SK-N-SH treated with all-trans-retinoic acid at 6 μM for 48 hours (cell line): ENCODE measurements around the gene IKZF3.
A peak's percentile ranks its signal among the peaks of the same experiment; 100 is the strongest.

ENCODE experiments used
- ATAC-seq: fragments of 200-7000 bp; cut with Tn5 transposase; 3 replicates; pipeline ENCODE4 v1.9.1; 2020; ENCODE audit warnings: mild to moderate bottlenecking, moderate library complexity
- ARNTL ChIP-seq: fragments of 450-650 bp; formaldehyde crosslinking; IDR thresholded peaks from 2 replicates; pipeline ENCODE4 v1.5.0; 2020; ENCODE audit warnings: low read depth, mild to moderate bottlenecking, moderate library complexity, borderline replicate concordance
- BACH2 ChIP-seq: fragments of 250-450 bp; sonication (Bioruptor Pico); IDR thresholded peaks from 2 replicates; pipeline ENCODE4 v1.9.0; 2021; ENCODE audit warnings: mild to moderate bottlenecking, borderline replicate concordance
- CSDC2 ChIP-seq: fragments of 250-450 bp; sonication (Bioruptor Pico); IDR thresholded peaks from 2 replicates; pipeline ENCODE4 v1.5.0; 2020; ENCODE audit warnings: mild to moderate bottlenecking, moderate library complexity
- ESRRG ChIP-seq: fragments of 250-450 bp; sonication (Bioruptor Pico); IDR thresholded peaks from 2 replicates; pipeline ENCODE4 v1.6.1; 2021; ENCODE audit warnings: mild to moderate bottlenecking
- GLIS3 ChIP-seq: fragments of 250-450 bp; sonication (Bioruptor Pico); IDR thresholded peaks from 2 replicates; pipeline ENCODE4 v1.5.0; 2020; ENCODE audit warnings: mild to moderate bottlenecking, moderate library complexity
- ISL1 ChIP-seq: fragments of 250-450 bp; sonication (Bioruptor Pico); IDR thresholded peaks from 2 replicates; pipeline ENCODE4 v2.1.2; 2022; ENCODE audit warnings: mild to moderate bottlenecking, moderate library complexity
- OSR1 ChIP-seq: fragments of 250-450 bp; sonication (Bioruptor Pico); IDR thresholded peaks from 2 replicates; pipeline ENCODE4 v1.8.0; 2022; ENCODE audit warnings: moderate library complexity, mild to moderate bottlenecking, inconsistent platforms
- PPARA ChIP-seq: fragments of 250-450 bp; sonication (Bioruptor Pico); IDR thresholded peaks from 2 replicates; pipeline ENCODE4 v1.5.0; 2020; ENCODE audit warnings: mild to moderate bottlenecking, borderline replicate concordance
- RARB ChIP-seq: fragments of 250-450 bp; sonication (Bioruptor Pico); IDR thresholded peaks from 2 replicates; pipeline ENCODE4 v1.8.0; 2021; ENCODE audit warnings: mild to moderate bottlenecking, moderate library complexity
- SNAI2 ChIP-seq: fragments of 250-450 bp; sonication (Bioruptor Pico); IDR thresholded peaks from 2 replicates; pipeline ENCODE4 v1.5.0; 2020; ENCODE audit warnings: mild to moderate bottlenecking, moderate library complexity
- TCF4 ChIP-seq: fragments of 250-450 bp; sonication (Bioruptor Pico); IDR thresholded peaks from 2 replicates; pipeline ENCODE4 v1.8.0; 2021; ENCODE audit warnings: mild to moderate bottlenecking, moderate library complexity, borderline replicate concordance
- TOX ChIP-seq: fragments of 250-450 bp; sonication (Bioruptor Pico); IDR thresholded peaks from 2 replicates; pipeline ENCODE4 v1.8.0; 2021; ENCODE audit warnings: mild to moderate bottlenecking, moderate library complexity, borderline replicate concordance
- ZC3H10 ChIP-seq: fragments of 250-450 bp; sonication (Bioruptor Pico); IDR thresholded peaks from 2 replicates; pipeline ENCODE4 v1.5.1; 2021; ENCODE audit warnings: mild to moderate bottlenecking, moderate library complexity
- ZFP3 ChIP-seq: fragments of 250-450 bp; sonication (Bioruptor Pico); IDR thresholded peaks from 2 replicates; pipeline ENCODE4 v1.5.0; 2020; ENCODE audit warnings: mild to moderate bottlenecking, moderate library complexity
- ZFP30 ChIP-seq: fragments of 450-650 bp; formaldehyde crosslinking; IDR thresholded peaks from 2 replicates; pipeline ENCODE4 v1.5.0; 2022; ENCODE audit warnings: mild to moderate bottlenecking, moderate library complexity
- ZNF565 ChIP-seq: fragments of 450-650 bp; formaldehyde crosslinking; conservative IDR thresholded peaks from 2 replicates; pipeline ENCODE4 v1.5.0; 2020; ENCODE audit warnings: low read depth, mild to moderate bottlenecking, moderate library complexity
- ZNF70 ChIP-seq: fragments of 450-650 bp; formaldehyde crosslinking; IDR thresholded peaks from 2 replicates; pipeline ENCODE4 v1.5.0; 2020; ENCODE audit warnings: mild to moderate bottlenecking, moderate library complexity
- ZNF8 ChIP-seq: fragments of 450-650 bp; formaldehyde crosslinking; IDR thresholded peaks from 2 replicates; pipeline ENCODE4 v1.5.0; 2020; ENCODE audit warnings: mild to moderate bottlenecking, moderate library complexity
- TF ChIP-seq, protein P1 (sequence below): fragments of 250-450 bp; sonication (Bioruptor Pico); IDR thresholded peaks from 2 replicates; pipeline ENCODE4 v1.5.1; 2021; ENCODE audit warnings: mild to moderate bottlenecking, moderate library complexity
- TF ChIP-seq, protein P2 (sequence below): fragments of 250-450 bp; sonication (Bioruptor Pico); IDR thresholded peaks from 2 replicates; pipeline ENCODE4 v1.8.0; 2021; ENCODE audit warnings: low read depth, mild to moderate bottlenecking, moderate library complexity, borderline replicate concordance
- TF ChIP-seq, protein P3 (sequence below): fragments of 250-450 bp; sonication (Bioruptor Pico); IDR thresholded peaks from 2 replicates; pipeline ENCODE4 v1.8.0; 2020; ENCODE audit warnings: mild to moderate bottlenecking, moderate library complexity, borderline replicate concordance
- TF ChIP-seq, protein P4 (sequence below): fragments of 250-450 bp; sonication (Bioruptor Pico); IDR thresholded peaks from 2 replicates; pipeline ENCODE4 v1.5.0; 2020; ENCODE audit warnings: mild to moderate bottlenecking, moderate library complexity
- TF ChIP-seq, protein P5 (sequence below): fragments of 250-450 bp; sonication (Bioruptor Pico); IDR thresholded peaks from 2 replicates; pipeline ENCODE4 v1.5.1; 2020; ENCODE audit warnings: low read depth, mild to moderate bottlenecking, moderate library complexity

IKZF3 gene

DNA sequence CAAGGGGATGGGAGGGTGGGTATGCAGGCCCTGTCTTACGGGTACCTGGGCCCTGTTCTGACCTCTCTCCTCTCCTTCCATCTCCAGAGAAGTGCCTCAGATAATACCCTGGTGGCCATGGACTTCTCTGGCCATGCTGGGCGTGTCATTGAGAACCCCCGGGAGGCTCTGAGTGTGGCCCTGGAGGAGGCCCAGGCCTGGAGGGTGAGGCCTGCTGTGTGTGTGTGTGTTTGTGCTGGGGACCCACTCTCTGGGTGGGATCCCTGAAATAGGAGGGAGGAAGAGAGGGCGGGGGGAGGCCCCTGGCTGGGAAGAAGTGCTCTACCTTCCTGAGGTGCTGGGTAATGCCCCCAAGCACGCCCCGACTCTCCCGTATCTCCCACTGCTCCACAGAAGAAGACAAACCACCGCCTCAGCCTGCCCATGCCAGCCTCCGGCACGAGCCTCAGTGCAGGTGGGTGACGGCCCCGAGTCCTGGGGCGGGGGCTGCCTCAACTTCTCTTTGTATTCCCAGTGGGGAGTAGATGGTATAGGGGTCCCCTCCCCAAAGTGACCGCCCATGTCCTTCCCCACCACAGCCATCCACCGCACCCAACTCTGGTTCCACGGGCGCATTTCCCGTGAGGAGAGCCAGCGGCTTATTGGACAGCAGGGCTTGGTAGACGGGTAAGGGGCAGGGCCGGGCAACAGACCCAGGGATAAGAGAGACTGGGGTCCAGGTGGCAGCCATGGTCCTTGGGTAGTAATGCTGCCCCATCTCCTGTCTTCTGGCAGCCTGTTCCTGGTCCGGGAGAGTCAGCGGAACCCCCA is 118.6 kb downstream of the IKZF3 start (continued):
- TF ChIP-seq TCF4 (CRISPR knock-in tag) (no peak), RARB (CRISPR knock-in tag) (no peak), ZNF70 (CRISPR knock-in tag) (no peak), ARNTL (CRISPR knock-in tag) (no peak), ZC3H10 (CRISPR knock-in tag) (no peak)
- TF ChIP-seq, protein P1, sequence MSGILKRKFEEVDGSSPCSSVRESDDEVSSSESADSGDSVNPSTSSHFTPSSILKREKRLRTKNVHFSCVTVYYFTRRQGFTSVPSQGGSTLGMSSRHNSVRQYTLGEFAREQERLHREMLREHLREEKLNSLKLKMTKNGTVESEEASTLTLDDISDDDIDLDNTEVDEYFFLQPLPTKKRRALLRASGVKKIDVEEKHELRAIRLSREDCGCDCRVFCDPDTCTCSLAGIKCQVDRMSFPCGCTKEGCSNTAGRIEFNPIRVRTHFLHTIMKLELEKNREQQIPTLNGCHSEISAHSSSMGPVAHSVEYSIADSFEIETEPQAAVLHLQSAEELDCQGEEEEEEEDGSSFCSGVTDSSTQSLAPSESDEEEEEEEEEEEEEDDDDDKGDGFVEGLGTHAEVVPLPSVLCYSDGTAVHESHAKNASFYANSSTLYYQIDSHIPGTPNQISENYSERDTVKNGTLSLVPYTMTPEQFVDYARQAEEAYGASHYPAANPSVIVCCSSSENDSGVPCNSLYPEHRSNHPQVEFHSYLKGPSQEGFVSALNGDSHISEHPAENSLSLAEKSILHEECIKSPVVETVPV (CRISPR knock-in tag) = no peak
- TF ChIP-seq, protein P2, sequence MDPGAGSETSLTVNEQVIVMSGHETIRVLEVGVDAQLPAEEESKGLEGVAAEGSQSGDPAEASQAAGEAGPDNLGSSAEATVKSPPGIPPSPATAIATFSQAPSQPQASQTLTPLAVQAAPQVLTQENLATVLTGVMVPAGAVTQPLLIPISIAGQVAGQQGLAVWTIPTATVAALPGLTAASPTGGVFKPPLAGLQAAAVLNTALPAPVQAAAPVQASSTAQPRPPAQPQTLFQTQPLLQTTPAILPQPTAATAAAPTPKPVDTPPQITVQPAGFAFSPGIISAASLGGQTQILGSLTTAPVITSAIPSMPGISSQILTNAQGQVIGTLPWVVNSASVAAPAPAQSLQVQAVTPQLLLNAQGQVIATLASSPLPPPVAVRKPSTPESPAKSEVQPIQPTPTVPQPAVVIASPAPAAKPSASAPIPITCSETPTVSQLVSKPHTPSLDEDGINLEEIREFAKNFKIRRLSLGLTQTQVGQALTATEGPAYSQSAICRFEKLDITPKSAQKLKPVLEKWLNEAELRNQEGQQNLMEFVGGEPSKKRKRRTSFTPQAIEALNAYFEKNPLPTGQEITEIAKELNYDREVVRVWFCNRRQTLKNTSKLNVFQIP (CRISPR knock-in tag) = no peak

DNA sequence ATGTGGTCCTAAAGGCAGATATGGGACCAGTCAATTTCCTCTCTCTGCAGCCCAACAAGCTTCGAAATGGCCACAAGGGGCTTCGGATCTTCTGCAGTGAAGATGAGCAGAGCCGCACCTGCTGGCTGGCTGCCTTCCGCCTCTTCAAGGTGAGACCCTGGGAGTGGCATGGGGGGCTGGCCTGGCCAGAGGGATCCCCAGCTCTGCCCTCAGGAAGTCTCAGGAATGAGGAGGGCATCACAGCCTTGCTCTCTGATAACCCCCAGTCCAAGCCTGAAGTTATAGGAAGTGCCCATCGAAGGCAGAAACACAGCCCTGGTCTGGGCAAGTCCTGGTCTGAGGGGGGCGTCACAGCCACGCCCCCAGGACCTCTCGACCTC is 119.3 kb downstream of the IKZF3 start:
- TF ChIP-seq ZFP30 (CRISPR knock-in tag) = no peak
- TF ChIP-seq ZFP3 = no peak
- no peak for TF ChIP-seq OSR1 (CRISPR knock-in tag)
- no peak for TF ChIP-seq ZNF8 (CRISPR knock-in tag)
- no peak for TF ChIP-seq GLIS3
- TF ChIP-seq ARNTL (CRISPR knock-in tag) = no peak
- TF ChIP-seq, protein P3, sequence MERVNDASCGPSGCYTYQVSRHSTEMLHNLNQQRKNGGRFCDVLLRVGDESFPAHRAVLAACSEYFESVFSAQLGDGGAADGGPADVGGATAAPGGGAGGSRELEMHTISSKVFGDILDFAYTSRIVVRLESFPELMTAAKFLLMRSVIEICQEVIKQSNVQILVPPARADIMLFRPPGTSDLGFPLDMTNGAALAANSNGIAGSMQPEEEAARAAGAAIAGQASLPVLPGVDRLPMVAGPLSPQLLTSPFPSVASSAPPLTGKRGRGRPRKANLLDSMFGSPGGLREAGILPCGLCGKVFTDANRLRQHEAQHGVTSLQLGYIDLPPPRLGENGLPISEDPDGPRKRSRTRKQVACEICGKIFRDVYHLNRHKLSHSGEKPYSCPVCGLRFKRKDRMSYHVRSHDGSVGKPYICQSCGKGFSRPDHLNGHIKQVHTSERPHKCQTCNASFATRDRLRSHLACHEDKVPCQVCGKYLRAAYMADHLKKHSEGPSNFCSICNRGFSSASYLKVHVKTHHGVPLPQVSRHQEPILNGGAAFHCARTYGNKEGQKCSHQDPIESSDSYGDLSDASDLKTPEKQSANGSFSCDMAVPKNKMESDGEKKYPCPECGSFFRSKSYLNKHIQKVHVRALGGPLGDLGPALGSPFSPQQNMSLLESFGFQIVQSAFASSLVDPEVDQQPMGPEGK (CRISPR knock-in tag) = no peak
- no peak for TF ChIP-seq RARB (CRISPR knock-in tag)
- TF ChIP-seq PPARA (CRISPR knock-in tag) = no peak
- TF ChIP-seq TOX = no peak
- TF ChIP-seq ZC3H10 (CRISPR knock-in tag) = no peak
- TF ChIP-seq ZNF565 (CRISPR knock-in tag) = no peak
- TF ChIP-seq CSDC2 (CRISPR knock-in tag) = no peak
- TF ChIP-seq TCF4 (CRISPR knock-in tag) = no peak
- TF ChIP-seq, protein P1 (CRISPR knock-in tag) = no peak
- no peak for TF ChIP-seq ESRRG (CRISPR knock-in tag)
- ATAC-seq = no peak

DNA sequence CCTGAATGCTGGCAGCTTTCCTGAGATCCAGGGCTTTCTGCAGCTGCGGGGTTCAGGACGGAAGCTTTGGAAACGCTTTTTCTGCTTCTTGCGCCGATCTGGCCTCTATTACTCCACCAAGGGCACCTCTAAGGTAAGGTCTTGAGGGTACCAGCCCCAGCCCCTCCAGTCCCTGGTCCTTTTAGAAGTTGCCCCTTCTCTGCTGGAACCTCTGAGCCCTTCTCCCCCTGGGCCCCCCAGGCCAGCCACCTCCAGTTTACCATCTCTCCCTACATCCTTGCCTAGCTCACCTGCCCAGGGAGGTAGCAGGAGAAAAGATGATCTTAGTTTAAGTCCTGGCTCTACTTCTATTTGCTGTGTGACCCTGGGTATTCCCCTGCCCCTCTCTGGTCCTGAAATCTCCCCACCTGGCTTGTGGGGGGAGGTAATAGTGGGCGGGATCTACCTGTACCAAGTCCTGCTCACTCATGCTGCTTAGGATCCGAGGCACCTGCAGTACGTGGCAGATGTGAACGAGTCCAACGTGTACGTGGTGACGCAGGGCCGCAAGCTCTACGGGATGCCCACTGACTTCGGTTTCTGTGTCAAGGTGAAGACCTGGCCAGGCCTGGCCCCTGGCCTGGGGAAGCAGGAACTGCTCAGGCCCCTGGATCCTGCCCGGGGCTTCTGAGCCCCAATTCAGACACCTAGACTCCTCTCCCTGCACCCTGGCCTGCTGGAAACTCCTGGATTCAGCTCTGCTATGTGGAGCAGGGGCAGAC is 119.9 kb downstream of the IKZF3 start:
- no peak for ATAC-seq

DNA sequence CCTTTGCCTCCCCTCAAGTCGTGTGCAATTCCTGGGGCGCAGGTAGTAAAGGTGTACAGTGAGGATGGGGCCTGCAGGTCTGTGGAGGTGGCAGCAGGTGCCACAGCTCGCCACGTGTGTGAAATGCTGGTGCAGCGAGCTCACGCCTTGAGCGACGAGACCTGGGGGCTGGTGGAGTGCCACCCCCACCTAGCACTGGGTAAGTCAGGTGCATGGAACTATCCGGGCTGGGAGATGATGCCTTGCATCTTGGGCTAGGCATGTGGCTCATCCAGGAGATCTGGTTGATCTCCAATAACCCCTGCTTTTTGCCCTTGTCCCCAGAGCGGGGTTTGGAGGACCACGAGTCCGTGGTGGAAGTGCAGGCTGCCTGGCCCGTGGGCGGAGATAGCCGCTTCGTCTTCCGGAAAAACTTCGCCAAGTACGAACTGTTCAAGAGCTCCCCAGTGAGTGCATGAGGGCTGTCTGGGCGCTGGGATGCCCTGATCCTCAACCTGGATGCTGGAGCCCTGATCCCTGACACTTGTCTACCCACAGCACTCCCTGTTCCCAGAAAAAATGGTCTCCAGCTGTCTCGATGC is 121.2 kb downstream of the IKZF3 start:
- no peak for ATAC-seq
- TF ChIP-seq ARNTL (CRISPR knock-in tag) (no peak), RARB (CRISPR knock-in tag) (no peak), OSR1 (CRISPR knock-in tag) (no peak), PPARA (CRISPR knock-in tag) (no peak), TOX (no peak), ISL1 (no peak), ZC3H10 (CRISPR knock-in tag) (no peak), GLIS3 (no peak), BACH2 (CRISPR knock-in tag) (no peak), SNAI2 (CRISPR knock-in tag) (no peak), ZFP3 (no peak), ZNF8 (CRISPR knock-in tag) (no peak)
- TF ChIP-seq, protein P4, sequence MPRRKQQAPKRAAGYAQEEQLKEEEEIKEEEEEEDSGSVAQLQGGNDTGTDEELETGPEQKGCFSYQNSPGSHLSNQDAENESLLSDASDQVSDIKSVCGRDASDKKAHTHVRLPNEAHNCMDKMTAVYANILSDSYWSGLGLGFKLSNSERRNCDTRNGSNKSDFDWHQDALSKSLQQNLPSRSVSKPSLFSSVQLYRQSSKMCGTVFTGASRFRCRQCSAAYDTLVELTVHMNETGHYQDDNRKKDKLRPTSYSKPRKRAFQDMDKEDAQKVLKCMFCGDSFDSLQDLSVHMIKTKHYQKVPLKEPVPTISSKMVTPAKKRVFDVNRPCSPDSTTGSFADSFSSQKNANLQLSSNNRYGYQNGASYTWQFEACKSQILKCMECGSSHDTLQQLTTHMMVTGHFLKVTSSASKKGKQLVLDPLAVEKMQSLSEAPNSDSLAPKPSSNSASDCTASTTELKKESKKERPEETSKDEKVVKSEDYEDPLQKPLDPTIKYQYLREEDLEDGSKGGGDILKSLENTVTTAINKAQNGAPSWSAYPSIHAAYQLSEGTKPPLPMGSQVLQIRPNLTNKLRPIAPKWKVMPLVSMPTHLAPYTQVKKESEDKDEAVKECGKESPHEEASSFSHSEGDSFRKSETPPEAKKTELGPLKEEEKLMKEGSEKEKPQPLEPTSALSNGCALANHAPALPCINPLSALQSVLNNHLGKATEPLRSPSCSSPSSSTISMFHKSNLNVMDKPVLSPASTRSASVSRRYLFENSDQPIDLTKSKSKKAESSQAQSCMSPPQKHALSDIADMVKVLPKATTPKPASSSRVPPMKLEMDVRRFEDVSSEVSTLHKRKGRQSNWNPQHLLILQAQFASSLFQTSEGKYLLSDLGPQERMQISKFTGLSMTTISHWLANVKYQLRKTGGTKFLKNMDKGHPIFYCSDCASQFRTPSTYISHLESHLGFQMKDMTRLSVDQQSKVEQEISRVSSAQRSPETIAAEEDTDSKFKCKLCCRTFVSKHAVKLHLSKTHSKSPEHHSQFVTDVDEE (CRISPR knock-in tag) = no peak
- TF ChIP-seq, protein P5, sequence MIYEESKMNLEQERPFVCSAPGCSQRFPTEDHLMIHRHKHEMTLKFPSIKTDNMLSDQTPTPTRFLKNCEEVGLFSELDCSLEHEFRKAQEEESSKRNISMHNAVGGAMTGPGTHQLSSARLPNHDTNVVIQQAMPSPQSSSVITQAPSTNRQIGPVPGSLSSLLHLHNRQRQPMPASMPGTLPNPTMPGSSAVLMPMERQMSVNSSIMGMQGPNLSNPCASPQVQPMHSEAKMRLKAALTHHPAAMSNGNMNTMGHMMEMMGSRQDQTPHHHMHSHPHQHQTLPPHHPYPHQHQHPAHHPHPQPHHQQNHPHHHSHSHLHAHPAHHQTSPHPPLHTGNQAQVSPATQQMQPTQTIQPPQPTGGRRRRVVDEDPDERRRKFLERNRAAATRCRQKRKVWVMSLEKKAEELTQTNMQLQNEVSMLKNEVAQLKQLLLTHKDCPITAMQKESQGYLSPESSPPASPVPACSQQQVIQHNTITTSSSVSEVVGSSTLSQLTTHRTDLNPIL (CRISPR knock-in tag) = no peak

More for the DNA sequence above, 119.9 kb downstream of the IKZF3 start:
- peak; percentile 62; the same call in 1 of the 2 replicates for TF ChIP-seq ZNF70 (CRISPR knock-in tag)
- TF ChIP-seq ZNF8 (CRISPR knock-in tag) = no peak
- no peak for TF ChIP-seq ESRRG (CRISPR knock-in tag)
